Stimulated activated CD8-positive, alpha-beta memory T cell treated with anti-CD3 and anti-CD28 coated beads, Interleukin-15, amount 100 ng/mL, for 1 hour (primary cell): Measurements from ENCODE around the gene KANSL3.
"Not testable (repeated sequence)": the region's sequence is repeated elsewhere in the genome, so short reads cannot be mapped to it uniquely, and the experiment has no call there.

Source experiments
- DNase-seq: peaks from one replicate; pipeline ENCODE4 v3.0.0-alpha.2; 2020; ENCODE audit warnings: low read depth

The KANSL3 gene

GRCh38 chr2:96654791-96655190, 16.7 kb upstream of the KANSL3 start:
- not testable (repeated sequence) for DNase-seq

GRCh38 chr2:96651793-96652192, 13.7 kb upstream of the KANSL3 start:
- no peak for DNase-seq

GRCh38 chr2:96649342-96649741, 11.2 kb upstream of the KANSL3 start:
- no peak for DNase-seq

- DNase-seq = no peak
These were observed 10.3 kb upstream of the KANSL3 start for GRCh38 chr2:96648306-96648930.

- DNase-seq = no peak
These were observed 9.6 kb upstream of the KANSL3 start for GRCh38 chr2:96647681-96648080.

- DNase-seq = no peak
These were observed 4.7 kb upstream of the KANSL3 start, which contains the start of gene FER1L5 for GRCh38 chr2:96642564-96643360. Gene FER1L5 (plus strand): TSS chr2:96642764. CDS start chr2:96642837, 73 bp downstream.

- peak; percentile 52 for DNase-seq
These were observed 548 bp downstream of the KANSL3 start for GRCh38 chr2:96637385-96638143.

GRCh38 chr2:96636551-96637171, 1.5 kb downstream of the KANSL3 start:
- no peak for DNase-seq

GRCh38 chr2:96633641-96634040, 4.5 kb downstream of the KANSL3 start:
- no peak for DNase-seq

- DNase-seq = no peak
These were observed 6.2 kb downstream of the KANSL3 start for GRCh38 chr2:96631804-96632435.

- no peak for DNase-seq
These were observed 11.6 kb downstream of the KANSL3 start for GRCh38 chr2:96626553-96626942.

GRCh38 chr2:96625571-96626552, 12.2 kb downstream of the KANSL3 start:
- DNase-seq = no peak

GRCh38 chr2:96623116-96623515, 15.0 kb downstream of the KANSL3 start:
- no peak for DNase-seq

- DNase-seq = no peak
These were observed 15.6 kb downstream of the KANSL3 start for GRCh38 chr2:96622544-96622943.

GRCh38 chr2:96618596-96619283, 19.4 kb downstream of the KANSL3 start:
- DNase-seq = no peak

GRCh38 chr2:96617012-96617411, 21.1 kb downstream of the KANSL3 start:
- DNase-seq = no peak

GRCh38 chr2:96616535-96616934, 21.6 kb downstream of the KANSL3 start:
- DNase-seq = no peak

GRCh38 chr2:96616128-96616527, 22.0 kb downstream of the KANSL3 start:
- DNase-seq = no peak

GRCh38 chr2:96608469-96609455, 29.4 kb downstream of the KANSL3 start:
- DNase-seq = no peak
